Adrenal gland (tissue), 5 donors: ENCODE results near the gene NAV2.

Source experiments
- CTCF ChIP-seq, 6 experiments: fragments of 450-650 bp in 4 of 6; fragments of 200-600 bp in 2 of 6; sonication (generic) in 1 of 6; IDR thresholded peaks; 1 replicate in 5 of 6; 2 replicates in 1 of 6; pipeline versions ENCODE4 v1.5.1 to v1.8.0; 2016 to 2021; ENCODE audit warnings: antibody characterized with exemption in 6 of 6, mild to moderate bottlenecking in 2 of 6, moderate library complexity in 1 of 6
- POLR2A ChIP-seq, 2 donors: fragments of 450-650 bp; IDR thresholded peaks; one replicate each; pipeline ENCODE4 v1.6.1; 2017; ENCODE audit warnings: antibody characterized with exemption in 2 of 2, mild to moderate bottlenecking in 2 of 2, moderate library complexity in 1 of 2
- donor health status: DM: no; HTN: no; CAD: no.

- TF ChIP-seq CTCF (IDR thresholded peaks at IDR 0.05) (no peak), POLR2A (IDR thresholded peaks at IDR 0.05) (no peak)
Measured at GRCh38 chr11:20078846-20079245, 366.2 kb downstream of the NAV2 start.
